SKM-1 (cell line): Measurements from ENCODE around the gene TBC1D2B.
"Not testable (repeated sequence)": the region's sequence is repeated elsewhere in the genome, so short reads cannot be mapped to it uniquely, and the experiment has no call there.

Source experiments
- DNase-seq: peaks from one replicate; lab custom pipeline; 2025; ENCODE audit not compliant: unreplicated experiment; lab: John Stamatoyannopoulos, UW

Gene TBC1D2B

GRCh38 chr15:78004919-78005634 is 72.4 kb downstream of the TBC1D2B start:
- no peak for DNase-seq

GRCh38 chr15:78004222-78004727 is 73.2 kb downstream of the TBC1D2B start:
- DNase-seq = no peak

GRCh38 chr15:78003539-78004008 is 73.9 kb downstream of the TBC1D2B start:
- DNase-seq = no peak

- no peak for DNase-seq
These were observed 74.5 kb downstream of the TBC1D2B start for GRCh38 chr15:78002996-78003395.

GRCh38 chr15:78001656-78002055 is 75.9 kb downstream of the TBC1D2B start:
- no peak for DNase-seq

GRCh38 chr15:78000927-78001249 is 76.6 kb downstream of the TBC1D2B start:
- no peak for DNase-seq

- peak; percentile 11 for DNase-seq
These were observed 77.2 kb downstream of the TBC1D2B start for GRCh38 chr15:78000091-78000926.

- DNase-seq = no peak
These were observed 78.0 kb downstream of the TBC1D2B start for GRCh38 chr15:77999486-77999885.

GRCh38 chr15:77998592-77998991 is 78.9 kb downstream of the TBC1D2B start:
- no peak for DNase-seq

GRCh38 chr15:77997761-77998554 is 79.6 kb downstream of the TBC1D2B start:
- DNase-seq = not testable (repeated sequence)

GRCh38 chr15:77997221-77997620 is 80.3 kb downstream of the TBC1D2B start:
- not testable (repeated sequence) for DNase-seq

GRCh38 chr15:77996713-77997171 is 80.8 kb downstream of the TBC1D2B start:
- not testable (repeated sequence) for DNase-seq

GRCh38 chr15:77996226-77996625 is 81.3 kb downstream of the TBC1D2B start:
- DNase-seq = not testable (repeated sequence)

GRCh38 chr15:77995537-77995918 is 82.0 kb downstream of the TBC1D2B start:
- not testable (repeated sequence) for DNase-seq

GRCh38 chr15:77994893-77995536 is 82.5 kb downstream of the TBC1D2B start:
- not testable (repeated sequence) for DNase-seq

- not testable (repeated sequence) for DNase-seq
These were observed 83.4 kb downstream of the TBC1D2B start for GRCh38 chr15:77993970-77994693.

GRCh38 chr15:77993374-77993911 is 84.1 kb downstream of the TBC1D2B start:
- no peak for DNase-seq

GRCh38 chr15:77992356-77993222 is 84.9 kb downstream of the TBC1D2B start:
- DNase-seq = no peak
